Heart right ventricle (tissue), 16 donors: Measurements from ENCODE around the gene HLF. TPM values are rescaled to one million over a fixed set of nuclear protein-coding genes. Genes with fewer than 3 reads are reported as not detected.

Experiments
- ATAC-seq, 8 donors: fragments of 200-7000 bp; cut with Tn5 transposase; one replicate each; pipeline ENCODE4 v1.9.1; 2020; ENCODE audit warnings: mild to moderate bottlenecking in 8 of 8, moderate library complexity in 8 of 8, moderate number of reproducible peaks in 1 of 8
- DNase-seq, 2 donors: peaks; one replicate each; pipeline ENCODE4 v3.0.0-alpha.2; 2020
- H3K27ac ChIP-seq, 10 donors: fragments of 200-600 bp; sonication (generic) in 2 of 10; one replicate each; pipeline versions ENCODE4 v1.5.0 to v1.8.0; 2020 to 2022; ENCODE audit warnings: mild to moderate bottlenecking in 3 of 10
- H3K27me3 ChIP-seq, 7 donors: fragments of 200-600 bp; one replicate each; pipeline ENCODE4 v1.8.0; 2021 to 2022; ENCODE audit warnings: mild to moderate bottlenecking in 2 of 7
- H3K36me3 ChIP-seq, 9 donors: fragments of 200-600 bp; sonication (generic) in 1 of 9; one replicate each; pipeline versions ENCODE4 v1.5.0 to v1.8.0; 2020 to 2022; ENCODE audit warnings: mild to moderate bottlenecking in 2 of 9
- H3K4me1 ChIP-seq, 9 donors: fragments of 200-600 bp; sonication (generic) in 1 of 9; one replicate each; pipeline versions ENCODE4 v1.5.0 to v1.8.0; 2020 to 2022; ENCODE audit warnings: mild to moderate bottlenecking in 4 of 9
- H3K4me3 ChIP-seq, 10 donors: fragments of 200-600 bp; sonication (generic) in 2 of 10; one replicate each; pipeline versions ENCODE4 v1.5.0 to v1.8.0; 2020 to 2022; ENCODE audit warnings: mild to moderate bottlenecking in 7 of 10, moderate library complexity in 2 of 10
- H3K9me3 ChIP-seq, 11 donors: fragments of 200-600 bp in 10 of 11; sonication (generic) in 2 of 11; one replicate each; pipeline versions ENCODE4 v1.5.0 to v1.8.0; 2013 to 2022; ENCODE audit warnings: mild to moderate bottlenecking in 2 of 11, control low read depth in 1 of 11, moderate library complexity in 1 of 11
- CTCF ChIP-seq, 9 donors: fragments of 200-600 bp; sonication (generic) in 2 of 9; IDR thresholded peaks; one replicate each; pipeline versions ENCODE4 v1.5.0 to v1.8.0; 2021 to 2022; ENCODE audit warnings: antibody characterized with exemption in 9 of 9, mild to moderate bottlenecking in 5 of 9, moderate library complexity in 1 of 9
- WGBS, 2 donors: extraction: QIAGEN DNeasy Blood & Tissue Kit; methylation state at CpG; one replicate each; pipeline ENCODE4 v1.1.7; 2013; ENCODE audit warnings: inconsistent platforms in 1 of 2; 5-methylcytosine and 5-hydroxymethylcytosine counted together
- intact Hi-C, 10 donors: fragments of 100-400 bp; cut with DNase I; formaldehyde crosslinking; loops; one replicate each; pipeline versions ENCODE4 v1.11.1 to v1.14.2; 2022
- polyA plus RNA-seq, 2 donors: library from polyadenylated mRNA; stranded (reverse); fragments of 200-250 nt; gene quantifications; one replicate each; pipeline ENCODE4 v1.2.3, GENCODE V29; 2013
- total RNA-seq, 10 donors: library from RNA; stranded (reverse); fragmentation: NEBNext Ultra II Directional in 3 of 10; extraction: Animal tissue kit (Norgen Biotek cat#: 25700) in 3 of 10; gene quantifications; one replicate each; pipeline versions ENCODE4 v1.2.1 to v1.2.4, GENCODE V29; 2021 to 2023
- donor health status: Arrhythmogenic right ventricular cardiomyopathy.
- donor health status: ischemic (EF 13 %, LVEDD 7.1; RV severe dilation, severe dysfunction).
- donor health status: healthy with polysubstance abuse.
- donor health status: DM: no; HTN: yes; CAD: no.
- donor health status: DM: no; HTN: no; CAD: no.
- donor health status: ischemic (EF 25% LVEDD 6.9; RV normal size, moderate dysfunction).
- donor health status: ischemic (EF 25% LVEDD 5.7; RV mildly dilated, moderate dysfunction).
- donor health status: healthy.
- donor health status: DM: yes; HTN: yes; CAD: no.
- donor health status: Ischemic cardiomyopathy.
- donor health status: ischemic (EF 35%, LVEDD 5.7; RV mildly dilated, moderate dysfunction).
- donor health status: nonischemic (EF 11% LVEDD 7.7; RV severe dilation, severe dysfunction).
- donor health status: DM: yes; HTN: yes; CAD: no.
- donor health status: PGD.
- donor health status: ischemic (EF 29% LVEDD 5.4; RV normal size, mild dysfunction).
- donor health status: nonischemic (EF 23%, LVEDD 6.1; RV moderate dilation, normal function).

The HLF gene
- total and polyA plus RNA-seq, 12 donors, result 4.1 to 42.5 (median 30.1) TPM

GRCh38 chr17:55228683-55229192, 36.0 kb upstream of the HLF start:
- no peak overlapping the region for H3K27ac ChIP-seq
- no peak for TF ChIP-seq CTCF (IDR thresholded peaks at IDR 0.05)
- no peaks in the 10 kb centered on the region for H3K9me3 ChIP-seq
- no peaks in the 10 kb centered on the region for H3K27me3 ChIP-seq
- 76 to 80% methylated on average over 6 of the region's 6 CpGs for WGBS, 2 donors
- intact Hi-C loops, result loop anchor here in 1 of 10 donors (10.0 kb wide), 1 partner anchor 106 kb away; no protein-coding TSS in a partner anchor
- no peaks in the 10 kb centered on the region for H3K36me3 ChIP-seq
- no peaks in the 10 kb centered on the region for H3K4me1 ChIP-seq
- DNase-seq, result no peak
- H3K4me3 ChIP-seq, result no peak overlapping the region
- no peak for ATAC-seq

- no peak overlapping the region for H3K4me3 ChIP-seq
- intact Hi-C loops, result loop anchor here in 1 of 10 donors (10.0 kb wide), 1 partner anchor 106 kb away; no protein-coding TSS in a partner anchor
- no peak overlapping the region for H3K27ac ChIP-seq
- TF ChIP-seq CTCF (IDR thresholded peaks at IDR 0.05), result no peak
- H3K36me3 ChIP-seq, result no peaks in the 10 kb centered on the region
- H3K9me3 ChIP-seq, result no peaks in the 10 kb centered on the region
- ATAC-seq (no peak), DNase-seq (no peak)
- WGBS, 2 donors, result 75 to 77% methylated on average over 2 of the region's 2 CpGs
- H3K27me3 ChIP-seq, result no peaks in the 10 kb centered on the region
- no peaks in the 10 kb centered on the region for H3K4me1 ChIP-seq
These were observed 35.5 kb upstream of the HLF start for GRCh38 chr17:55229276-55229675.

GRCh38 chr17:55230716-55231115, 34.0 kb upstream of the HLF start:
- intact Hi-C loops, result loop anchor here in 3 of 10 donors (10.0 kb wide), 3 partner anchors 64 to 124 kb away; no protein-coding TSS in a partner anchor
- TF ChIP-seq CTCF (IDR thresholded peaks at IDR 0.05), result no peak
- H3K9me3 ChIP-seq, result no peaks in the 10 kb centered on the region
- H3K36me3 ChIP-seq, result no peaks in the 10 kb centered on the region
- DNase-seq (no peak), ATAC-seq (no peak)
- H3K4me3 ChIP-seq, result no peak overlapping the region
- H3K27me3 ChIP-seq, result no peaks in the 10 kb centered on the region
- H3K27ac ChIP-seq, result no peak overlapping the region
- no peaks in the 10 kb centered on the region for H3K4me1 ChIP-seq
- WGBS, 2 donors, result 84 to 97% methylated on average over 1 of the region's 1 CpG

GRCh38 chr17:55233840-55234239, 30.9 kb upstream of the HLF start:
- H3K27me3 ChIP-seq, result peaks cover 0 to 15% (median 0%) of the 10 kb centered on the region in 7 donors
- ATAC-seq (no peak), DNase-seq (no peak)
- H3K27ac ChIP-seq, result no peak overlapping the region
- intact Hi-C loops, result loop anchor here in 3 of 10 donors (10.0 kb wide), 3 partner anchors 61 to 121 kb away; no protein-coding TSS in a partner anchor
- H3K4me3 ChIP-seq, result no peak overlapping the region
- TF ChIP-seq CTCF (IDR thresholded peaks at IDR 0.05), result no peak
- H3K4me1 ChIP-seq, result peaks cover 0 to 17% (median 2%) of the 10 kb centered on the region in 9 donors
- H3K9me3 ChIP-seq, result no peaks in the 10 kb centered on the region
- H3K36me3 ChIP-seq, result no peaks in the 10 kb centered on the region
- WGBS, 2 donors, result 90 to 94% methylated on average over 3 of the region's 3 CpGs
